WI38 (cell line): ENCODE data around the gene SKAP1.

Source experiments
- H3K4me3 ChIP-seq: 2 replicates; pipeline ENCODE4 v1.5.1; 2011; ENCODE audit warnings: low read depth, mild to moderate bottlenecking, control low read depth, low read length
- TF ChIP-seq, protein P1 (sequence below): IDR thresholded peaks from 2 replicates; pipeline ENCODE4 v1.5.1; 2012; ENCODE audit warnings: low read depth, mild to moderate bottlenecking, control low read depth, low read length

SKAP1 gene

DNA sequence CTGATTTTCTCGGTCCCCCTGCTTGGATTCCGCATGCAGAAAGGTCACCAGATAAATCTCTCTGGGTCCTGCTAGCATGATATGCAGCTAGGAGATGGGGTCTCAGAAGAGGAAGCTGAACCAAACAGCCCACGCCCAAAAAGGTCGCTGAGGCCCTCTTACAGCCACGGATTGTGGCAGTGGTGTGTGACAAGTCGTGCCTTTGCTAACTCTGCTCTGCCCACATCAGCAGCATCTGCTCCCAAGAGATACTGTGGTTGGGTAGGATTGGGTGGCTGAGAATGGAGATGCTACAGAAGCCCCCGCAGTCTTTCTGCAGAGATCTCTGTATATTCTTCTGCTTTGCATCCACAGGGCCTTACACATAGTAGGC, 15.2 kb upstream of the SKAP1 start:
- H3K4me3 ChIP-seq, result no peak overlapping the region
- TF ChIP-seq, protein P1, sequence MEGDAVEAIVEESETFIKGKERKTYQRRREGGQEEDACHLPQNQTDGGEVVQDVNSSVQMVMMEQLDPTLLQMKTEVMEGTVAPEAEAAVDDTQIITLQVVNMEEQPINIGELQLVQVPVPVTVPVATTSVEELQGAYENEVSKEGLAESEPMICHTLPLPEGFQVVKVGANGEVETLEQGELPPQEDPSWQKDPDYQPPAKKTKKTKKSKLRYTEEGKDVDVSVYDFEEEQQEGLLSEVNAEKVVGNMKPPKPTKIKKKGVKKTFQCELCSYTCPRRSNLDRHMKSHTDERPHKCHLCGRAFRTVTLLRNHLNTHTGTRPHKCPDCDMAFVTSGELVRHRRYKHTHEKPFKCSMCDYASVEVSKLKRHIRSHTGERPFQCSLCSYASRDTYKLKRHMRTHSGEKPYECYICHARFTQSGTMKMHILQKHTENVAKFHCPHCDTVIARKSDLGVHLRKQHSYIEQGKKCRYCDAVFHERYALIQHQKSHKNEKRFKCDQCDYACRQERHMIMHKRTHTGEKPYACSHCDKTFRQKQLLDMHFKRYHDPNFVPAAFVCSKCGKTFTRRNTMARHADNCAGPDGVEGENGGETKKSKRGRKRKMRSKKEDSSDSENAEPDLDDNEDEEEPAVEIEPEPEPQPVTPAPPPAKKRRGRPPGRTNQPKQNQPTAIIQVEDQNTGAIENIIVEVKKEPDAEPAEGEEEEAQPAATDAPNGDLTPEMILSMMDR, result no peak

DNA sequence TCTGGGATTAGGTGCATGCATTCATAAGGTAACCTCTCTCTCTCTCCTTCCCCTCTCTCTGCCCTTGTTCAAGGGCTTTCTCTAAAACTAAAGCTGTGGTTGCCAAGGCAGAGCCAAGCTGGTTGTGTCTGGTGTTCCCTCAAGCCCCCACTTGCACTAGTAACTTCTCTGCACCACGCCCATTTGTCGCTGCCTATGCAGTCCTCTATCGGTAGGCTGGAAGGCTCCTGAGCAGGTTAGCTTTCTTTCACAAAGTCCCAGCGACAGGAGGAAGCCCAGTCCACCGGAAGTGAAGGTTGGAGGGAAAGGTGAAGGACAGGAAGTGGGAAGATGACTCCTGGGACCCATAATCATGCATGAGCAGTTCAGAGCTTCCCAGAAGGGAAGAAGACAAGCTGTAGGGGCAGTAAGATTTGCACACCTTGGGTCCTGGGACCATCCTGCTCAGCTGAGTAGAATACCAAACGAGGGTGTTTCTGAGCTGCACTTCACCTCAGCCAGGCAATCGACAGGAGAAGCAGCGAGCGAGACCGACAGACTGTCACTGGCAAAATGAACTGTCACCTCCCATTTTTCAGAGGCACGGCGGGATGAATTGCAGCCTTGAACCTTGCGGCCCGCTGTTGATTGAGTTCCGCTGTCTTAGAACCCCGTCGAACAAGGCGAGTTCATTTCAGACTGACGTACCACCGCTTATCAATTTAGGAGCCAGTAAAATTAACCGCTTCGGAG, 14.7 kb upstream of the SKAP1 start:
- TF ChIP-seq, protein P1, result no peak

DNA sequence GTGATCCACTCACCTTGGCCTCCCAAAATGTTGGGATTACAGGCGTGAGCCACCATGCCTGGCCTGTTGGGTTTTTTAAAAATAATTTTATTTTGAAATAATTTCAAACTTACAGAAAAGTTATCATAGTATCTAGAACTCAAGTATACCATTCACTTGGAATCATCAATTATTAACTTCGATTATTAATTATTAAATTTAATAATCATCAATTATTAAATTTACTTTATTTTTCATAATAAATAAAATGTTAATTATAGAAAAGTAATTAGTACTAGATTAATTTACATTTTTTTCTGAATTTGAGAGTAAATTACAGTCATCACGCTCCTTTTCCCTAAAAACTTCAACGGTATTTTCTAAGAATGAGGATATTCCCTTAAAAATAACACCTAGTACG, 13.7 kb upstream of the SKAP1 start:
- H3K4me3 ChIP-seq, result no peak overlapping the region
- TF ChIP-seq, protein P1, result no peak

More for the DNA sequence above, 14.7 kb upstream of the SKAP1 start:
- H3K4me3 ChIP-seq, result no peak overlapping the region

DNA sequence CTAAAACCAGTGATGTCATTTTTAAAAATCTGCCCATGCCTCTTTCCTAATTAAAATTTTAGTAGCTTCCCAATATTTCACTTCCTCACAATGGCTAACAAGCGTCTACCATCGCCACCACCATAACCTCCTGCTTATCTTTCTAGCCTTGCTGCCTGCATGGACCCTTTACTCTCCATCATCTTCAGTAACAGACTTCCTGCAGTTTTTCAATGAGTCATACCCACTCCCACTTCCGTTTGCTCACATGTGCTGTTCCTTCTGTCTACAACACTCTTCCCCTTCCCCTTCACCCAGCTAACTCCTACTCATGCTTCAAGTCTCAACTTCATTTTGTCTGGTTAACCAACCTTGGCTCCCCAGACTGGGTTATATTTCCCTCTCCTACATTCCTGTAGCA, 12.8 kb upstream of the SKAP1 start:
- TF ChIP-seq, protein P1, result no peak
- H3K4me3 ChIP-seq, result no peak overlapping the region

DNA sequence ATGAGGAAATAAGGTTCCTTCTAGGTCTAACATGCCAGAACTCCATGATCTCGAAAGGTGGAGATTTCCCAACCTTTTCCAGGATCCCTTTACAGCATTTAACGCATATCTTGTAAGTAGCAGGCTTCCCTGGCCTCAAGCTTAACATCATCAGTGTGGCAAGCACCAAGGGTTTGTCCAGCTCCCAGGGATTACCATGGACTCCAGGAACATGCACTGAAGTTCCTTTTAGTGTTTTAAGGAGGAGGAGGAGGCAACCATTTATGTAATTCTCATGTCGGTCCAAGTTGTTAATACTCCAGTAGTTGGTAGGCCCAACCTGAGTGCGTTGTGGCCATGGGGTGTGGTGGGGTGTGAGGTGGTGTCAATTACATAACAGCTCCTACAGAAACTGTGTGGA, 11.8 kb upstream of the SKAP1 start:
- TF ChIP-seq, protein P1, result no peak
- no peak overlapping the region for H3K4me3 ChIP-seq

DNA sequence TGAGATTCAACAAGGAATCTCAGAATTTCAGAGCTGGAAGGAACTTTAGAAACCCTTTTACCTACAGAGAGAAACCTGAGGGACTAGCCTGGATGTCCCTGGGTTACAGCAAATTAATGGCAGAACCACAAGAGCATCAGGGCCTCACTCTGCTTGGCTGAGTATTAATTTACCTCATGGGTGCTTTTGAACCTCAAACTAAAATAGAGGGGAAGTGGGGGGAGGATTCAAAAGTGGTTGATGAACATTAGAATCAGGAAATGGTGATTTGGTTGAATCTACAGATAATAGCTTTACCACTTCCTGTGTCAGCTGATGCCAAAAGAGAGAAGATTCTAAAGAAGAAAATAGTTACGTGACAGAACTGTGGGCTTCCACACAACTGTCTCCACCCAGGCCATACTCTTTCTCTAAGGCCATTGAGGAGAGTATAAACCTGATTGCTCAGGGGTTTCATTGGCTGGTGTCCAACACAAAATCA, 11.3 kb upstream of the SKAP1 start:
- H3K4me3 ChIP-seq, result no peak overlapping the region

DNA sequence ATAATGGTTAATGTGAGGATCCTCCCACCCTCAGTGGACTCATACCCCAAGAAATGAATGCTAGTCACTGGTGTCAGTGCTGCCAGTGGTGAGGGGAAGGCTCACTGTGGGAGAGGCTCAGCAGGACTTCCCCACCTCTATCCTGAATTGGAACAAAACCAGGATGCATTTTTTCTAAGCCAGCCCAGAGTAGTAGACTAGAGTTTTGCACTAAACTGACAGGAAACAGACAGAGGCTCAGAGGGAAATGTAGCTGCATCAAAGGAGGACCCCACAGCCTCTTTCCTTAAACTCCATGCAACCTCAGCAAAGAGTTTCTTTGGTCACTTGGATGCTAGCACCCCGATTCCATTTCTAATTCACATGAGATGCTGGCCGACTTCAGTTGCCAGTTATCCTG, 10.7 kb upstream of the SKAP1 start:
- no peak overlapping the region for H3K4me3 ChIP-seq
- TF ChIP-seq, protein P1, result no peak

More for the DNA sequence above, 11.3 kb upstream of the SKAP1 start:
- TF ChIP-seq, protein P1, result no peak
